ENCODE measurements around the gene IHH.

IHH gene

GRCh38 chr2:219018286-219018685 lies 42.4 kb downstream of the IHH start:
- DNase-seq = no peak

- DNase-seq = no peak
Measured at GRCh38 chr2:219017201-219017931, 43.4 kb downstream of the IHH start.

GRCh38 chr2:219016721-219017120 lies 44.0 kb downstream of the IHH start:
- no peak for DNase-seq

- DNase-seq = no peak
Measured at GRCh38 chr2:219010873-219011272, 49.8 kb downstream of the IHH start.

- peak; percentile 33 for DNase-seq
Measured at GRCh38 chr2:219010162-219010756, 50.5 kb downstream of the IHH start.

- no peak for DNase-seq
Measured at GRCh38 chr2:219009294-219009693, 51.4 kb downstream of the IHH start.

All from DMS79 treated with DMSO at 0.1 percent for 48 hours (cell line).